Natural killer cell (primary cell): Measurements from ENCODE around the gene DHDDS. TPM values are rescaled to one million over a fixed set of nuclear protein-coding genes. Genes with fewer than 3 reads are reported as not detected.
A peak's percentile ranks its signal among the peaks of the same experiment; 100 is the strongest.

ENCODE experiments used
- ATAC-seq, 3 donors: fragments of 150-1000 bp in 2 of 3; fragments of 200-7000 bp in 1 of 3; cut with Tn5 transposase; 1 replicate in 1 of 3; 2 replicates in 2 of 3; pipeline ENCODE4 v1.10.0; 2021; ENCODE audit warnings: mild to moderate bottlenecking in 2 of 3, moderate library complexity in 2 of 3
- DNase-seq, 2 donors: peaks; one replicate each; pipeline versions ENCODE4 v3.0.0 to v3.0.0-alpha.2; 2013 to 2021; ENCODE audit warnings: mixed read lengths in 1 of 2
- H3K27ac ChIP-seq: one replicate; pipeline ENCODE4 v1.5.1; 2013; ENCODE audit warnings: mild to moderate bottlenecking, low read length
- H3K27me3 ChIP-seq: one replicate; pipeline ENCODE4 v1.6.1; 2013; ENCODE audit warnings: low read length; ENCODE audit not compliant: control insufficient read depth, insufficient read depth
- H3K36me3 ChIP-seq: one replicate; pipeline ENCODE4 v1.6.1; 2013; ENCODE audit warnings: low read length; ENCODE audit not compliant: control insufficient read depth, insufficient read depth
- H3K4me1 ChIP-seq: one replicate; pipeline ENCODE4 v1.6.1; 2013; ENCODE audit warnings: low read length; ENCODE audit not compliant: control insufficient read depth, insufficient read depth
- H3K4me3 ChIP-seq: one replicate; pipeline ENCODE4 v1.5.1; 2013; ENCODE audit warnings: low read length
- H3K9me3 ChIP-seq: one replicate; pipeline ENCODE4 v1.6.1; 2013; ENCODE audit warnings: low read length; ENCODE audit not compliant: control insufficient read depth, insufficient read depth
- H3K27ac Mint-ChIP-seq, 2 donors: one replicate each; pipeline ENCODE4 v1.8.0; 2022; ENCODE audit warnings: mild to moderate bottlenecking in 2 of 2, mixed read lengths in 2 of 2, moderate library complexity in 1 of 2
- H3K27me3 Mint-ChIP-seq, 2 donors: one replicate each; pipeline ENCODE4 v1.8.0; 2022; ENCODE audit warnings: low read depth in 2 of 2, mixed read lengths in 2 of 2
- H3K36me3 Mint-ChIP-seq: one replicate; pipeline ENCODE4 v1.8.0; 2022; ENCODE audit warnings: mixed read lengths
- H3K4me1 Mint-ChIP-seq, 2 donors: one replicate each; pipeline ENCODE4 v1.8.0; 2022; ENCODE audit warnings: mixed read lengths in 2 of 2
- H3K4me3 Mint-ChIP-seq: one replicate; pipeline ENCODE4 v1.8.0; 2022; ENCODE audit warnings: mild to moderate bottlenecking, moderate library complexity, mixed read lengths
- H3K9me3 Mint-ChIP-seq, 2 donors: one replicate each; pipeline ENCODE4 v1.8.0; 2022; ENCODE audit warnings: mixed read lengths in 2 of 2
- WGBS: methylation state at CpG from one replicate; pipeline ENCODE4 v1.1.7; 2013; ENCODE audit warnings: missing lambda C conversion rate; ENCODE audit not compliant: insufficient coverage; 5-methylcytosine and 5-hydroxymethylcytosine counted together
- intact Hi-C: fragments of 100-400 bp; cut with micrococcal nuclease; formaldehyde crosslinking; loops from one replicate; pipeline ENCODE4 v1.14.2; 2022
- total RNA-seq, 4 donors: library from RNA; stranded (reverse); fragments of 120-200 nt in 1 of 4; gene quantifications; one replicate each; pipeline versions ENCODE4 v1.2.3 to v1.2.4, GENCODE V29; 2013 to 2022
- TF ChIP-seq, protein P1 (sequence below): fragments of 200-600 bp; IDR thresholded peaks from one replicate; pipeline ENCODE4 v1.8.0; 2022; ENCODE audit warnings: antibody characterized with exemption

The DHDDS gene
- total RNA-seq, 3 donors from 2014 or later (not counting 1 experiment from before 2014, with no cell fraction given): 39.6 to 48.6 (median 43.4) TPM

GRCh38 chr1:26483980-26484379, 51.9 kb downstream of the DHDDS start:
- Mint-ChIP-seq H3K36me3 (no peaks in the 10 kb centered on the region), H3K9me3 (no peaks in the 10 kb centered on the region), H3K4me3 (no peak overlapping the region), H3K4me1 (no peaks in the 10 kb centered on the region), H3K27ac (peak overlapping the region in 1 of 2 donors; percentile 38), H3K27me3 (no peaks in the 10 kb centered on the region)
- ATAC-seq (no peak), DNase-seq (no peak)
- Histone ChIP-seq H3K4me3 (no peak overlapping the region), H3K36me3 (no peaks in the 10 kb centered on the region), H3K9me3 (no peaks in the 10 kb centered on the region), H3K27ac (no peak overlapping the region), H3K4me1 (no peaks in the 10 kb centered on the region), H3K27me3 (no peaks in the 10 kb centered on the region)
- WGBS: 100% methylated on average over 1 of the region's 2 CpGs
- intact Hi-C loops: no loop called here
- TF ChIP-seq, protein P1, sequence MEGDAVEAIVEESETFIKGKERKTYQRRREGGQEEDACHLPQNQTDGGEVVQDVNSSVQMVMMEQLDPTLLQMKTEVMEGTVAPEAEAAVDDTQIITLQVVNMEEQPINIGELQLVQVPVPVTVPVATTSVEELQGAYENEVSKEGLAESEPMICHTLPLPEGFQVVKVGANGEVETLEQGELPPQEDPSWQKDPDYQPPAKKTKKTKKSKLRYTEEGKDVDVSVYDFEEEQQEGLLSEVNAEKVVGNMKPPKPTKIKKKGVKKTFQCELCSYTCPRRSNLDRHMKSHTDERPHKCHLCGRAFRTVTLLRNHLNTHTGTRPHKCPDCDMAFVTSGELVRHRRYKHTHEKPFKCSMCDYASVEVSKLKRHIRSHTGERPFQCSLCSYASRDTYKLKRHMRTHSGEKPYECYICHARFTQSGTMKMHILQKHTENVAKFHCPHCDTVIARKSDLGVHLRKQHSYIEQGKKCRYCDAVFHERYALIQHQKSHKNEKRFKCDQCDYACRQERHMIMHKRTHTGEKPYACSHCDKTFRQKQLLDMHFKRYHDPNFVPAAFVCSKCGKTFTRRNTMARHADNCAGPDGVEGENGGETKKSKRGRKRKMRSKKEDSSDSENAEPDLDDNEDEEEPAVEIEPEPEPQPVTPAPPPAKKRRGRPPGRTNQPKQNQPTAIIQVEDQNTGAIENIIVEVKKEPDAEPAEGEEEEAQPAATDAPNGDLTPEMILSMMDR: no peak

DNA sequence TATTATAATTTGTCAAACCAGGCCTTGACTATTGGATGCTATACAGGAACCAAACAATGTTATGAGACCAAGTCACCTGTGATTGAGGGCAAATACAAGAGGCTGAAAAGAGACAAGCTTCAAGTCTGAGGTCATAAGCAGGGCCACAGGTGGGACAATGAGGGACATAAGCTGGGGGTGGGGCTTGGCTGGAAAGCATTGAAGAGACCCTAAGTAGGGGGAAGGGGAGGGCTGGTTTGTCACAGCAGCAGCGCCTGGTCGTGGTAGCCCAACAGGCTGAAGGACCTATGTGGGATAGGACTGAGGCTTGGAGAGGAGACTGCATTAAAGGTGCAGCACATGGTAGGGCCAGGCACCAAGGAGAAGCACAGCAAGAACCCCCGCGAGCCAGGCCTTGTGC, 58.0 kb downstream of the DHDDS start:
- Mint-ChIP-seq H3K27me3 (no peaks in the 10 kb centered on the region), H3K4me1 (no peaks in the 10 kb centered on the region), H3K4me3 (no peak overlapping the region), H3K36me3 (no peaks in the 10 kb centered on the region), H3K9me3 (no peaks in the 10 kb centered on the region), H3K27ac (no peak overlapping the region)
- Histone ChIP-seq H3K9me3 (no peaks in the 10 kb centered on the region), H3K4me1 (no peaks in the 10 kb centered on the region), H3K27ac (no peak overlapping the region), H3K36me3 (no peaks in the 10 kb centered on the region), H3K27me3 (no peaks in the 10 kb centered on the region), H3K4me3 (no peak overlapping the region)
- ATAC-seq (no peak), DNase-seq (no peak)
- TF ChIP-seq, protein P1: no peak
- 94% methylated on average over 4 of the region's 4 CpGs for WGBS
- intact Hi-C loops: no loop called here

DNA sequence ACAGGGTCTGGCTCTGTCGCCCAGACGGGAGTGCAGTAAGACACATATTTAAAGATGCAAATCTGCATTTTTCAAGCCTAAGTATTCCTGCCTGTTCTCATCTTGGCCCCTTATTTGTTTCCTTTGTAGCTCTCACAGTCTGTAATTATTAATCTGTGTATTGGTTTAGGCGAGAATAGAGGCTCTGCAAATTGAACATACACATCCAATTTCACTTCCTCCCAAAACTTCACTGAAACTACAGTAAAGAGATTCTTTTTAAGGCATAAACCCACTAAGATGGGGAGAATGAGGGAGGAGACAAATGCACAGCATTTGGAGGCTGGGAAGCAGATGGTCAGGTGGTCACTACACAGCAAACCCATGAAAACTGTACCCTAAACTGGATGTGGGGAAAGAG, 61.1 kb downstream of the DHDDS start:
- no peaks in the 10 kb centered on the region for H3K9me3 Mint-ChIP-seq
- no peaks in the 10 kb centered on the region for H3K36me3 Mint-ChIP-seq
- TF ChIP-seq, protein P1: no peak
- H3K27me3 ChIP-seq: no peaks in the 10 kb centered on the region
- no peaks in the 10 kb centered on the region for H3K36me3 ChIP-seq
- no peak for ATAC-seq
- no peak overlapping the region for H3K27ac Mint-ChIP-seq
- WGBS: 85% methylated on average over 2 of the region's 3 CpGs
- DNase-seq: no peak
- intact Hi-C loops: no loop called here
- no peak overlapping the region for H3K4me3 ChIP-seq
- no peak overlapping the region for H3K27ac ChIP-seq
- H3K4me3 Mint-ChIP-seq: no peak overlapping the region
- no peaks in the 10 kb centered on the region for H3K9me3 ChIP-seq
- no peaks in the 10 kb centered on the region for H3K4me1 ChIP-seq
- H3K4me1 Mint-ChIP-seq: no peaks in the 10 kb centered on the region
- H3K27me3 Mint-ChIP-seq: no peaks in the 10 kb centered on the region

- intact Hi-C loops: no loop called here
- H3K27ac Mint-ChIP-seq: no peak overlapping the region
- H3K36me3 ChIP-seq: no peaks in the 10 kb centered on the region
- H3K4me3 ChIP-seq: no peak overlapping the region
- 92% methylated on average over 3 of the region's 3 CpGs for WGBS
- no peaks in the 10 kb centered on the region for H3K9me3 Mint-ChIP-seq
- H3K9me3 ChIP-seq: no peaks in the 10 kb centered on the region
- H3K4me1 ChIP-seq: no peaks in the 10 kb centered on the region
- H3K4me1 Mint-ChIP-seq: no peaks in the 10 kb centered on the region
- ATAC-seq: no peak
- no peak overlapping the region for H3K4me3 Mint-ChIP-seq
- TF ChIP-seq, protein P1: no peak
- no peaks in the 10 kb centered on the region for H3K36me3 Mint-ChIP-seq
- no peak overlapping the region for H3K27ac ChIP-seq
- H3K27me3 Mint-ChIP-seq: no peaks in the 10 kb centered on the region
- DNase-seq: no peak
- no peaks in the 10 kb centered on the region for H3K27me3 ChIP-seq
Measured at GRCh38 chr1:26493938-26494337, 61.8 kb downstream of the DHDDS start.
